ENCODE data around the gene FKTN.

Gene FKTN

GRCh38 chr9:105679257-105680022, 121.5 kb downstream of the FKTN start:
- H3K27me3 ChIP-seq (ENCODE audit: insufficient read depth, low read depth, severe bottlenecking), result no peaks in the 10 kb centered on the region
- TF ChIP-seq CTCF (IDR thresholded peaks at IDR 0.05; ENCODE audit: low read depth, low read length), result no peak
- DNase-seq, result no peak
- H3K4me3 ChIP-seq (ENCODE audit: low read depth, low read length), result no peak overlapping the region
- H3K36me3 ChIP-seq, result no peaks in the 10 kb centered on the region
- H3K27ac ChIP-seq, result no peak overlapping the region
- peaks cover 3% of the 10 kb centered on the region for H3K9me3 ChIP-seq (ENCODE audit: severe bottlenecking)

GRCh38 chr9:105681313-105681712, 123.4 kb downstream of the FKTN start:
- Histone ChIP-seq H3K9me3 (ENCODE audit: severe bottlenecking) (peaks cover 3% of the 10 kb centered on the region), H3K4me3 (ENCODE audit: low read depth, low read length) (no peak overlapping the region), H3K27me3 (ENCODE audit: insufficient read depth, low read depth, severe bottlenecking) (no peaks in the 10 kb centered on the region), H3K27ac (no peak overlapping the region), H3K36me3 (no peaks in the 10 kb centered on the region)
- DNase-seq, result no peak
- TF ChIP-seq CTCF (IDR thresholded peaks at IDR 0.05; ENCODE audit: low read depth, low read length), result no peak

GRCh38 chr9:105681724-105682123, 123.8 kb downstream of the FKTN start:
- DNase-seq, result no peak
- no peaks in the 10 kb centered on the region for H3K36me3 ChIP-seq

GRCh38 chr9:105683688-105684275, 125.9 kb downstream of the FKTN start:
- TF ChIP-seq CTCF (IDR thresholded peaks at IDR 0.05; ENCODE audit: low read depth, low read length), result no peak
- no peak for DNase-seq
- H3K36me3 ChIP-seq, result no peaks in the 10 kb centered on the region
- no peak overlapping the region for H3K4me3 ChIP-seq (ENCODE audit: low read depth, low read length)
- no peaks in the 10 kb centered on the region for H3K27me3 ChIP-seq (ENCODE audit: insufficient read depth, low read depth, severe bottlenecking)
- H3K9me3 ChIP-seq (ENCODE audit: severe bottlenecking), result peaks cover 3% of the 10 kb centered on the region
- no peak overlapping the region; the same call in 1 of the 2 replicates for H3K27ac ChIP-seq

More at GRCh38 chr9:105681724-105682123, 123.8 kb downstream of the FKTN start:
- no peak overlapping the region for H3K27ac ChIP-seq
- peaks cover 3% of the 10 kb centered on the region for H3K9me3 ChIP-seq (ENCODE audit: severe bottlenecking)
- H3K4me3 ChIP-seq (ENCODE audit: low read depth, low read length), result no peak overlapping the region
- no peak for TF ChIP-seq CTCF (IDR thresholded peaks at IDR 0.05; ENCODE audit: low read depth, low read length)
- no peaks in the 10 kb centered on the region for H3K27me3 ChIP-seq (ENCODE audit: insufficient read depth, low read depth, severe bottlenecking)

GRCh38 chr9:105686936-105687335, 129.0 kb downstream of the FKTN start:
- H3K4me3 ChIP-seq (ENCODE audit: low read depth, low read length), result no peak overlapping the region
- H3K36me3 ChIP-seq, result no peaks in the 10 kb centered on the region
- no peak for TF ChIP-seq CTCF (IDR thresholded peaks at IDR 0.05; ENCODE audit: low read depth, low read length)
- DNase-seq, result no peak
- H3K27me3 ChIP-seq (ENCODE audit: insufficient read depth, low read depth, severe bottlenecking), result no peaks in the 10 kb centered on the region
- H3K9me3 ChIP-seq (ENCODE audit: severe bottlenecking), result peaks cover 3% of the 10 kb centered on the region
- H3K27ac ChIP-seq, result no peak overlapping the region
